Measurements from ENCODE around the gene SGTA.

- TF ChIP-seq POLR2A (IDR thresholded peaks at IDR 0.05): no peak
- TF ChIP-seq CTCF (IDR thresholded peaks at IDR 0.05): no peak
Measured at GRCh38 chr19:2759362-2759761, 23.7 kb downstream of the SGTA start.
